ENCODE measurements around the gene CCDC191.

Gene CCDC191

DNA sequence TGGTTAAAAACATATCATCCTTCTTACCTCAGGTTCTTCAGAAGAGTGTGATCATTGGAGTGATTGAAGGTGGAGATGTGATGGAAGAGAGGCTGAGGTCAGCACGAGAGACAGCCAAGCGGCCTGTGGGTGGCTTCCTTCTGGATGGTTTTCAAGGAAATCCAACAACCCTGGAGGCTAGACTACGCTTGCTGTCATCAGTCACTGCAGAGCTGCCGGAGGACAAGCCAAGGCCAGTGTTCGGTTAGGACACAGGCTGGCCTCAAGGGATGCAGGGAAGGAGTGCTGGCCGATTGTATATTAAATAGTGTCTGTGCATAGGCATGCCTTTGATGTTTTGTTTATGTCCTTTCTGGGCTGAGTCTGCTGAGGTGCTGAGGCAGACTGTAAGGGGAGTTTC, 20.4 kb upstream of the CCDC191 start:
- TF ChIP-seq FOXM1 (IDR thresholded peaks at IDR 0.05; ENCODE audit: borderline replicate concordance, low read depth) (no peak), TEAD4 (IDR thresholded peaks at IDR 0.05) (no peak), CEBPB (IDR thresholded peaks at IDR 0.05) (no peak), EP300 (IDR thresholded peaks at IDR 0.05; ENCODE audit: borderline replicate concordance) (no peak), EGR1 (IDR thresholded peaks at IDR 0.05) (no peak)
- TF ChIP-seq, protein P1, sequence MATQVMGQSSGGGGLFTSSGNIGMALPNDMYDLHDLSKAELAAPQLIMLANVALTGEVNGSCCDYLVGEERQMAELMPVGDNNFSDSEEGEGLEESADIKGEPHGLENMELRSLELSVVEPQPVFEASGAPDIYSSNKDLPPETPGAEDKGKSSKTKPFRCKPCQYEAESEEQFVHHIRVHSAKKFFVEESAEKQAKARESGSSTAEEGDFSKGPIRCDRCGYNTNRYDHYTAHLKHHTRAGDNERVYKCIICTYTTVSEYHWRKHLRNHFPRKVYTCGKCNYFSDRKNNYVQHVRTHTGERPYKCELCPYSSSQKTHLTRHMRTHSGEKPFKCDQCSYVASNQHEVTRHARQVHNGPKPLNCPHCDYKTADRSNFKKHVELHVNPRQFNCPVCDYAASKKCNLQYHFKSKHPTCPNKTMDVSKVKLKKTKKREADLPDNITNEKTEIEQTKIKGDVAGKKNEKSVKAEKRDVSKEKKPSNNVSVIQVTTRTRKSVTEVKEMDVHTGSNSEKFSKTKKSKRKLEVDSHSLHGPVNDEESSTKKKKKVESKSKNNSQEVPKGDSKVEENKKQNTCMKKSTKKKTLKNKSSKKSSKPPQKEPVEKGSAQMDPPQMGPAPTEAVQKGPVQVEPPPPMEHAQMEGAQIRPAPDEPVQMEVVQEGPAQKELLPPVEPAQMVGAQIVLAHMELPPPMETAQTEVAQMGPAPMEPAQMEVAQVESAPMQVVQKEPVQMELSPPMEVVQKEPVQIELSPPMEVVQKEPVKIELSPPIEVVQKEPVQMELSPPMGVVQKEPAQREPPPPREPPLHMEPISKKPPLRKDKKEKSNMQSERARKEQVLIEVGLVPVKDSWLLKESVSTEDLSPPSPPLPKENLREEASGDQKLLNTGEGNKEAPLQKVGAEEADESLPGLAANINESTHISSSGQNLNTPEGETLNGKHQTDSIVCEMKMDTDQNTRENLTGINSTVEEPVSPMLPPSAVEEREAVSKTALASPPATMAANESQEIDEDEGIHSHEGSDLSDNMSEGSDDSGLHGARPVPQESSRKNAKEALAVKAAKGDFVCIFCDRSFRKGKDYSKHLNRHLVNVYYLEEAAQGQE (IDR thresholded peaks at IDR 0.05; ENCODE audit: low read depth) = no peak

DNA sequence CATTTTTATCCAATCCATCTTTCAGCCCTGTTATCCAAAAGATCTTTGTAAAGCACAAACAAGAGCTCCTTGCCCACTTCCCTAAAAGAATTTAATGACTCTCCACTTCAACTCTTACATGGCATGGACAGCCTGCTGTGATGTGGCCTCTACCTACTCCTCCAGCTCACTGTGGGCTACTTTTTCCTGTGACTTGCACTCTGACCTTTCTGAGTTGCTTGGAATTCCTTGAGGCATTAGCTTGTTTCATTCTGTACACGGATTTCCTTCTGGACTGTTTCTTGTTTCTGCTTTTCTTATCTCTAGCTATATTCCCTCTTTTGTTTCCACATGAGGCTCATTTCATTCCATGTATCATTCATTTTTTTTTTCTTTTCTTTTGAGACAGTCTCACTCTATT, 15.5 kb upstream of the CCDC191 start:
- no peak for TF ChIP-seq EGR1 (IDR thresholded peaks at IDR 0.05)
- no peak for TF ChIP-seq TCF12 (IDR thresholded peaks at IDR 0.05; ENCODE audit: low read depth)
- TF ChIP-seq CEBPB (IDR thresholded peaks at IDR 0.05) = no peak
- TF ChIP-seq, protein P1 (IDR thresholded peaks at IDR 0.05; ENCODE audit: low read depth) = no peak
- TF ChIP-seq RAD21 (IDR thresholded peaks at IDR 0.05; ENCODE audit: low read depth) = no peak
- TF ChIP-seq NFIC (IDR thresholded peaks at IDR 0.05) = no peak
- TF ChIP-seq, protein P2, sequence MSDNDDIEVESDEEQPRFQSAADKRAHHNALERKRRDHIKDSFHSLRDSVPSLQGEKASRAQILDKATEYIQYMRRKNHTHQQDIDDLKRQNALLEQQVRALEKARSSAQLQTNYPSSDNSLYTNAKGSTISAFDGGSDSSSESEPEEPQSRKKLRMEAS (IDR thresholded peaks at IDR 0.05) = no peak
- no peak for TF ChIP-seq FOXM1 (IDR thresholded peaks at IDR 0.05; ENCODE audit: borderline replicate concordance, low read depth)
- no peak for TF ChIP-seq TEAD4 (IDR thresholded peaks at IDR 0.05)
- TF ChIP-seq TAF1 (IDR thresholded peaks at IDR 0.05; ENCODE audit: low read depth) = no peak
- TF ChIP-seq YY1 (IDR thresholded peaks at IDR 0.05; ENCODE audit: low read depth) = no peak
- TF ChIP-seq, protein P3, sequence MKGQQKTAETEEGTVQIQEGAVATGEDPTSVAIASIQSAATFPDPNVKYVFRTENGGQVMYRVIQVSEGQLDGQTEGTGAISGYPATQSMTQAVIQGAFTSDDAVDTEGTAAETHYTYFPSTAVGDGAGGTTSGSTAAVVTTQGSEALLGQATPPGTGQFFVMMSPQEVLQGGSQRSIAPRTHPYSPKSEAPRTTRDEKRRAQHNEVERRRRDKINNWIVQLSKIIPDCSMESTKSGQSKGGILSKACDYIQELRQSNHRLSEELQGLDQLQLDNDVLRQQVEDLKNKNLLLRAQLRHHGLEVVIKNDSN (IDR thresholded peaks at IDR 0.05) = no peak

DNA sequence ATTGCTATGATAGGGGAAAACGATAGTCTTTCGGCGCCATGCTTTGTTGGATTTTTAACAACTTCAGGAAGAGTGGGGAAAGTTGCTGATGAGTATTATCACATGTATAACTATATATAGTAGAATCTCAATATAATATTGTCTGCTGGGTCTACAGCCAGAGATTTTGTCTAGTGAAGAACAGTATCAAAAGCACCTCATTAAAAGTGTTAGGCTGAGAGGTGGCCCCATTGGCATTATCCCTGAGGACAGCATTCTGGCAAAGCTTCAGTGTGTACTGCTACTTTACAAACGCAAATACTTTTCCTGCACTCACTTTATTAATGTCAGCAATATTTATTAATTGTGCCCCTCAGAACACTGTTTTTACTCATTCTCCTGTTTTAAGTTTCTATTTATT, 12.0 kb upstream of the CCDC191 start:
- TF ChIP-seq, protein P3 (IDR thresholded peaks at IDR 0.05) = no peak
- no peak for TF ChIP-seq NFIC (IDR thresholded peaks at IDR 0.05)
- TF ChIP-seq, protein P2 (IDR thresholded peaks at IDR 0.05) = no peak

DNA sequence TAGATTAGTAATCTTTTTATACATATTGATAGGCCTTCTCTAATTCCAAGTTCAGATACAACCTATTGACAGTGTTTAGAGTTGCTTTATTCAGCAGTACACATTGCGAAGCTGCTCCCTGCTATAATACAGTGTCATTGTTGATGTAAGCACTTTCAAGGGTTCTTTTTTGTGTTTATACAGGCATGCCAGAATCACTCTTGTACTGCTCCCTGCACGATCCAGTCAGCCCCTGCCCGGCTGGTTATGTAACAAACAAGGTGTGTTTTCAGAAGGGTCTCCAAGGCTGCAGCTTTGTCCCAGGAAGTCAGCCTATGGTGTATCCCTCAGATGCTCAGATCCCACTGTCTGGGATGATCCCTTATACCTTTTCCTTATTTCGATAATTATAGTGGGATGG, 11.5 kb upstream of the CCDC191 start:
- TF ChIP-seq, protein P1 (IDR thresholded peaks at IDR 0.05; ENCODE audit: low read depth) = no peak
- TF ChIP-seq ZBTB7A (IDR thresholded peaks at IDR 0.05; ENCODE audit: low read depth) = no peak
- TF ChIP-seq TCF12 (IDR thresholded peaks at IDR 0.05; ENCODE audit: low read depth) = no peak
- no peak for TF ChIP-seq TEAD4 (IDR thresholded peaks at IDR 0.05)
- TF ChIP-seq EGR1 (IDR thresholded peaks at IDR 0.05) = no peak
- no peak for TF ChIP-seq TAF1 (IDR thresholded peaks at IDR 0.05; ENCODE audit: low read depth)
- TF ChIP-seq, protein P2 (IDR thresholded peaks at IDR 0.05) = no peak
- no peak for TF ChIP-seq RAD21 (IDR thresholded peaks at IDR 0.05; ENCODE audit: low read depth)
- TF ChIP-seq YY1 (IDR thresholded peaks at IDR 0.05; ENCODE audit: low read depth) = no peak
- no peak for TF ChIP-seq CREB1 (IDR thresholded peaks at IDR 0.05; ENCODE audit: low read depth)

DNA sequence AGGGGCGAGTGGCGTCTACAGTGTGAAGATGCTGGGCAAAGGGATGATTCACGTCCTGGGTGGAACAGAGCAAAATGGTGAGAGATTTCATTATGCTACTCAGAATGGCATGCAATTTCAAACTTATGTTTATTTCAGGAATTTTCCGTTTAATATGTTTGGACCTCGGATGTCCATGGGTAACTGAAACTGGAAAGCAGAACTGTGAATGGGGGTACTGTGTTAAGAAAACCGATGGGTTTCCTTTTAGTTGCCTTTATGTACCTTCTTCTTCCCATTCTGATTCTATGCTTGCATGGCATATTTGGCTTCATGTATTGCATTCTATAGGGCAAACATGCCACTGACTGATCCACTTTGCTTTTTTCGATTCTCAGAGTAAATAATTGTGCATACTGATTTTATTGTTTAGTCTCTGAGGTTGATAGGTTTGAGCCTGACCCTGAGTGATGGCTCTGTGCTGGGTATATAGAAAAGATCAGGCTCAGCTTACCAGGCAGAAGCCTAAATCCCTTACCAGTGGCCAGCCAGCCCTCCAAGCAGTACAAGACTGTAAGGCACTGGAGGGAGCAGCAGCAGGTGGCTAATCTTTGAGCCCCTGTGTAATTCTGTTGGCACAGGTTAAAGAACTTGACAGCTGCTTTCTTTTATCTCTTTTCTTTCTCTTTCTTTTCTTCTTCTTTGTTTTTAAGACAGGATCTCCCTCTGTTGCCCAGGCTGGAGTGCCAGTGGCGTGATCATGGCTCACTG, 4.8 kb upstream of the CCDC191 start:
- no peak for TF ChIP-seq EP300 (IDR thresholded peaks at IDR 0.05; ENCODE audit: borderline replicate concordance)
- TF ChIP-seq YY1 (IDR thresholded peaks at IDR 0.05; ENCODE audit: low read depth) = no peak
- no peak for TF ChIP-seq TAF1 (IDR thresholded peaks at IDR 0.05; ENCODE audit: low read depth)
- TF ChIP-seq, protein P3 (IDR thresholded peaks at IDR 0.05) = no peak
- TF ChIP-seq CEBPB (IDR thresholded peaks at IDR 0.05) = no peak
- no peak for TF ChIP-seq TEAD4 (IDR thresholded peaks at IDR 0.05)

Data from Ishikawa (cell line).